Measurements from ENCODE around the gene AADACL4. TPM values are rescaled to one million over a fixed set of nuclear protein-coding genes. Genes with fewer than 3 reads are reported as not detected.
"Not testable (repeated sequence)": the region's sequence is repeated elsewhere in the genome, so short reads cannot be mapped to it uniquely, and the experiment has no call there.

Gene AADACL4
- total RNA-seq, 1 donor from 2014 or later: not detected

GRCh38 chr1:12712076-12712475 is 68.2 kb downstream of the AADACL4 start:
- DNase-seq: no peak

GRCh38 chr1:12712929-12713328 is 69.0 kb downstream of the AADACL4 start:
- DNase-seq: no peak

- not testable (repeated sequence) for DNase-seq
These were observed 69.8 kb downstream of the AADACL4 start for GRCh38 chr1:12713651-12714050.

GRCh38 chr1:12714710-12715475 is 71.0 kb downstream of the AADACL4 start:
- DNase-seq: no peak

- DNase-seq: no peak
These were observed 72.1 kb downstream of the AADACL4 start, which contains the start of gene AADACL3 for GRCh38 chr1:12715896-12716437. Gene AADACL3 (plus strand): TSS chr1:12716110. CDS start chr1:12716177, 67 bp downstream.

Small RNA genes within 50 kb of the gene (small RNA-seq; reads per million reads assigned to genes)
- not detected for gene AC244670.1 (ENCODE audit: low replicate concordance)

Other genes with a start within 250 kb of the AADACL4 start
- gene DHRS3, start 25.9 kb upstream of the AADACL4 start, total RNA-seq: 30.7 TPM
- gene AADACL3, start 72.0 kb downstream of the AADACL4 start, total RNA-seq: not detected
- gene CFAP107, start 102.1 kb downstream of the AADACL4 start, total RNA-seq: not detected
- gene PRAMEF12, start 129.7 kb downstream of the AADACL4 start, total RNA-seq: not detected
- gene PRAMEF1, start 147.3 kb downstream of the AADACL4 start, total RNA-seq: not detected
- not detected for gene PRAMEF11, start 187.3 kb downstream of the AADACL4 start, total RNA-seq
- gene HNRNPCL1, start 204.6 kb downstream of the AADACL4 start, total RNA-seq: not detected
- not detected for gene PRAMEF2, start 213.0 kb downstream of the AADACL4 start, total RNA-seq
- gene PRAMEF4, start 242.1 kb downstream of the AADACL4 start, total RNA-seq: not detected